Amygdala (tissue), 56 donors: ENCODE measurements around the gene CMIP.
A peak's percentile ranks its signal among the peaks of the same experiment; 100 is the strongest.
"Not testable (repeated sequence)": the region's sequence is repeated elsewhere in the genome, so short reads cannot be mapped to it uniquely, and the experiment has no call there.

Experiments used
- DNase-seq, 56 donors: peaks; one replicate each; lab custom pipeline; 2025; lab: John Stamatoyannopoulos, UW

The CMIP gene

DNA sequence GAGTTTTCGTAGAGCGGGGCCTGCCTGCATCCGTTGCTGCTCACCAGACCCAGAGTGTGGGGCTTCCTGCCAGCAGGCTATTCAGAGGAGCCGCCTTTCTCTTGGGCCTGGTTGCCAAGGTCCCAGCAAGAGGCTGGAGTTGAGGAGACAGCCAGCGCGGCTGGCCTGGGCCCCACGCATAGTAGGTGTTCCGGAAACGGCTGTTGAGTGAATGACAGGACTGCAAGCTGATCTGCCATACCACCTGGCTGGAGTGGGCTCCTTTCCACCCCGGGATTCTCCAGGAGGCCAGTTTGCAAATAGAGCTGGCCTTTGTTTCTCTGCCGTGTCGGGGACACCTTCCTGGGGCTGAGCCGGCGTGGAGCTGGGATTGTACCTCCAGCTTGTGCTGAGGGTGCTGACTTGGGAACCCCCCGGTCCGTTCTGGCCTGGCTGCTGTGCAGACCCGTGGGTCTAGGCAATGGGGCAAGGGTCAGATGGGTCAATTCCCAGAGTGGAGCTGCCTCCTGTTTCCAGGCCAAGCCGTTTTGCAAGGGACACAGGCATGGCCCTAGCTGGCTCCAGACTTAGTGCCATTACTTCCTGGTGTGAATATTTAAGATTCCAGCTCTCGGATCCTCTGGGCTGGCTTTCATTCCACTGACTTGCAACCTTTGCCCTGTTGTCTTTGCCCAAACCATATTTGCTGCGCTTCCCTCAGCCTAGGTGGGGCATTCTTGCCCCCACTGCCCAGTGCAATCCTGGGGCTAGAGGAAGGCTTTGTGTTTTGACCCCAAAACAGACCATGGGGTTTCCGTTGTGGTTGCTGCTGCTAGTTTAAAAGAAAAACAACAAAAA, 68.8 kb downstream of the CMIP start:
- peak in 28 of 56 donors; percentile 15 to 76 (median 42) for DNase-seq

GRCh38 chr16:81514041-81514559, 69.5 kb downstream of the CMIP start:
- no peak for DNase-seq

DNA sequence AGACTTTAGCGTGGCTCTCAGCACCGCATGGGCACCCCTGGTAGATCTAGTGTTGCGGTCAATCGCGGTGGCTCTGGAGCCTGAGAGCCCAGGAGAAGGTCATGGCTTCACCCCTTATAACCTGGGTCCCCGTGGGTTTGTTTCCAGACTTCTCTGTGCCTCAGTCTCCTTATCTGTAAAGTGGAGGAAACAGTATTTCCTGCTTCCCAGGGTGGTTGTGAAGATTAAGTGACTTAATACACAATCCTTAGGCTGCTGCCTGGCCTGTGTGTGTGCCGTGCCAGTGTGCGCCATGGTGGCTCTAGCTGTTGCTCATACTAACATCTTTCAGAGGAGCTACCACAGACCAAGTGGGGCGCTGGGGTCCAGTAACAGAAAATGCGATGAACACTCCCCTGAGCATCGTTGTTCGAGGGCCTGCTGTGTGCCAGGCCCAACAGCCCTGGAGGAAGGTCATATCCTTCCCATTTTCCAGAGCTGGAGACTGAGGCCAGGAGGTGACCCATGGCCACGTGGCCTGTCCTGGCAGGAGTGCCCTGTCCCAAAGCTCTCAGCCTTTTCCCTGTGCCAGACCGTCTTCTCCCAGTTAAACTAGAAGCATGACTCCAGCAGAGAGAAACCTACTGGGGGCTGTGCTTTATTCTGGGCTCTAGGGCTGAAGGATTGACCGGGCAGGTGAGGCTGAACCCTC, 70.1 kb downstream of the CMIP start:
- DNase-seq = no peak

- DNase-seq = no peak
Measured at GRCh38 chr16:81515281-81515680, 70.7 kb downstream of the CMIP start.

GRCh38 chr16:81515721-81516120, 71.1 kb downstream of the CMIP start:
- DNase-seq = no peak

GRCh38 chr16:81516478-81517149, 72.0 kb downstream of the CMIP start:
- DNase-seq = no peak

- no peak for DNase-seq
Measured at GRCh38 chr16:81517150-81517499, 72.5 kb downstream of the CMIP start.

DNA sequence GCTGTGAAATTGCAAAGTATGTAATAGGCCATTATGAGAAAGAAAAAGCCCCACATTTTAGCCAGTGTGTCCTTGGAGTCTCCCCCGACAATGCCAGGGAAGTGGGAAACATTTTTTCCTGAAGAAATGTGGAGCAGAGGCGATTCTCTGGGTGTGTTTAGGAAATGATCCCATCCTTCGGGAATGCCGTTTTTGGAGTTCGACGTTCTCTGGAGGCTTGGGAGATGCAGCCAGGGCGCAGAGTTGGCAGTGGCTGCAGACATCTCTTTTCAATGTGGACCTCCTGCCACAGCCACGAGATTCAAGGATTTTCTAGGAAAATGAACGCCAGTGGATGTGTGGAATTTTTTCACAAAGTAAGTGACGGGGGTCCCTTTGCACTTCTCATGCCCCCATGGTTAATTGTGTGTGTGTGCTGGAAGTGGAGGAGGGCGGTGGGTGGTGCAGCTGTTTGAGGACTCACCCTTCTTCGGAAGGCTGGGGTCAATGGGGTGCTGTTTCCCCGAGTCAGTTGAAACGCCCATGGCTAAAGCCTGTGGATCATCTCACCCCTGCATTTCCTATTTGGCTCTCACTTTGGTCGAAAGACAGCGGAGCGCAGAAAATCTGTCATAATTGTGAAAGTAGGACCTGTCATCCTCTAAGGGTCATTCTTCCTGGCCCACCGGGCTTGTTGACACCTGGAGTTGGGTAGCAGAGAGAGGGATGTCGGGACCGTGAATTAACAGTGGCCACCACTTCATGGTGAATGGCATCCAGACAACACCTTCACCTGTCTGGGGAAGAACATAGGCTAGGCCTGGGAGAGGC, 73.2 kb downstream of the CMIP start:
- no peak for DNase-seq

GRCh38 chr16:81518439-81518757, 73.8 kb downstream of the CMIP start:
- no peak for DNase-seq

DNA sequence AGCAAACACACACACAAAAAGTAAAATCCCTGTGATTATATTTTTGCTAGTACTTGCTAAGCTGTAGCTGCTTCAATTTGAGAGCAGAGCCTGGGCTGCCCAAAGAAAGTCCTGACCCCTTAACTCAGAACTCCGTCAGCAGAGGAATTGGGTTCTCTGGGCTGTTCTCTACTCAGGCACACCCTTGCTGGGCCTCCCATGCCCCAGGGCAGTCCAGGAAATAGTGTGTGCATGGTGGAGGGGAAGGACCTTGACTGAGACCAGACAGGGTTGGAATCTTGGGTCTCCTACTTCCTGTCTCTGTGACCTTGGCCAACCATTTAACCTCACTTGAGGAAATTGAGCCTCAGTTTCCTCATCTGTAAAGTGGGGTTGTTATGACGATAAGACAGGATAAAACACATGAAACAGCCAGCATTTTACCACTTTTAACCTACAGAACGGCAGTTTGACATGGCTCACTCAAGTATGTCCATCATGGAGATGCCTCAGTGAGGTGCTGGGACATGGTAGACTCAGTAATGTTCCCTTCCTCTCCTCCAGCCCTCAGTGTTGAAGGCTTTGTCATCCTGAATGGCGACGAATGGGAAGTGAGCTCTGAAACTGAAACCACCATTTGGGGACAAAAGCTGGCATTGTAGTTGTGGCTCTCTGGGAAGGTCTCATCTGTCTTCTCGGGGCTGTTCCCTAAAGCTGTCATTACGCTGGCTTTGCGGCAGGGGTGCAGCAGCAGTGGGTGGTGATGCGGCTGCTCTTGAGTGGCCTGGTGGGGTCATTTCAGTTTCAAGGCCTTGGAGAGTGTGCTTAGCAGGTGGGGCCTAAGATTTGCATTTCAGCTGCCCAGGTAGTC, 74.9 kb downstream of the CMIP start:
- DNase-seq = peak in 2 of 56 donors; percentile 9 to 29

GRCh38 chr16:81520151-81520470, 75.5 kb downstream of the CMIP start:
- no peak for DNase-seq

- no peak for DNase-seq
Measured at GRCh38 chr16:81520560-81521135, 76.0 kb downstream of the CMIP start.

DNA sequence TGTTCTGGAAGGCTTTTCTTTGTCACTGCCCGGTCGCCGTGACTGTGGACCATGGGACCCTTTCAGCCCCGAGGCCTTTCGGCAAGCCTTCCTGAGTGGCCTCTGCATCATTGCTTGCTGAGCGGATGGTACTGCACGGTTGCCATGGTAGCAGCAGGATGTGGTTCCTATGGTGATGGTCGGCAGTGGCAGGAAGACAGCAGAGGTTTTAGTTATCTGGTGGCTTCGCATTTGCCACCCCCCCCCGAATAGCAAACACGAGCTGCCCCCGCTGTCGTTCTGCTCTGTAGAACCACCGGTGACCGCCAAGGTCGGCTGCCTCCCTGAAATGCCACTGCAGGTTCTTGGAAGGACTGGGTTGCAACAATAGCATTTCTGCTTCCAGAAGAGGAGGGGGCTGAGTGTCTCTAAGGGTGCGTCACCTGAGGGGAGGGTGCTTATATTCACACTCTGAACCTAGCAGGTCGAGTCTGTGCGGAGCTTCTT, 76.6 kb downstream of the CMIP start:
- DNase-seq = peak in 38 of 56 donors; percentile 18 to 74 (median 52)

DNA sequence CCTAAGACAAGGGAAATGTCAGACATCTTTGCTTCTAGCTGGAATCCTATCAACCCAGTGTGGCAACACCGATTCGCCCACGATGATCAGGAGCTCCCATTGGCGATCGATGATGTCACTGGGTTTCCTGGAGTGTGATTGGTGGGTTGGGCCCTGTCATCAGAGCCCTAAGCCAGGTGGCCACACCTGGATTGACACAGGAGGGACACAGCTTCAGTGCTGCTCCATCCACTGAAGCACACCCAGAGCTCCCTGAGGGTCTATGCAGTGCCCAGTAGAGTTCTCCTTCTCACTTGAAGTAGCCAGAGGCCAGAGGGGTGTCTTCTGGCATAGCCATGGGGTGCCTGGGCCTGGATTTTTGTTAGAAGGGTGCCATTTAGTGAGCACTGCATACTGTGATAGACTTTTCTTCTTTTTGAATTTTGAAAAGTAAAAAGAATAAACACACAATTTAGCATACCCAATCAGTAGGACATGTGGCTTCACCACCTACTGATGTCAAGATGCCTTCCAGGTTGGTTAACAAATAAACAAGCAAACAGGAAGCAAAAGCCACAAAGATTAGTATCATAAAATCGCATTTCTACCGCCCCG, 77.6 kb downstream of the CMIP start:
- DNase-seq = peak in 8 of 56 donors; percentile 13 to 37 (median 28)

GRCh38 chr16:81522851-81523250, 78.2 kb downstream of the CMIP start:
- DNase-seq = not testable (repeated sequence)

- DNase-seq = peak in 1 of 56 donors; percentile 18
Measured at GRCh38 chr16:81523387-81524115, 78.9 kb downstream of the CMIP start.

DNA sequence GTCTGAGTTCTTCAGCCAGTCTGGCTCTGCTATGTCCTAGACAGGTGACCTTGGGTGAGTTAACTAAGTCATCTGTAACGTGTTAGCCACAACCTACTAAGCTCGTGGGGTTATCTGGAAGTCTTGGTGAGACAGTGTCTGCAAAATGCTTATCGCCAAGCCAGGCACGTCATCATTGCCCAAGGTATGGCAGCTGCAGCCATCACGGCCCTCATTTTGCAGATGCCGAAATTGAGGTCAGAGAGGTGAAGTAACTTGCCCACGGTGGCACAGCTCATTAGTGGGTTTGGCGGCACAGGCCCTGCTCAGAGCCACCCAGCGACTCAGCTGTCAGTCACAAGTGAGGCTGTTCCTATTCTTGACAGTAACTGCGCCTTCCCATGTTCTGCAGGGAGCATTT, 79.8 kb downstream of the CMIP start:
- DNase-seq = no peak

DNA sequence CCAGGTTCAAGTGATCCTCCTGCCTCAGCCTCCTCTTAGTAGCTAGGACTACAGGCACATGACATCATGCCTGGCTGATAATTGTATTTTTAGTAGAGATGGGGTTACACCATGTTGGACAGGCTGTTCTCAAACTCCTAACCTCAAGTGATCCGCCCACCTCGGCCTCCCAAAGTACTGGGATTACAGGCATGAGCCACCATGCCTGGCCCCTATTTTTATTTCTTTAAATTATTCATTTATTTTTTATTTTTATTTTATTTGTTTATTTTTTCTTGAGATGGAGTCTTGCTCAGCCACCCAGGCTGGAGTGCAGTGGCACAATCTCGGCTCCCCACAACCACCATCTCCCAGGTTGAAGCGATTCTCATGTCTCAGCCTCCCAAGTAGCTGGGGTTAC, 80.3 kb downstream of the CMIP start:
- DNase-seq = not testable (repeated sequence)
